ENCODE results near the gene ULK3.

- TF ChIP-seq POLR2A (IDR thresholded peaks at IDR 0.05) = no peak
- TF ChIP-seq, protein P1, sequence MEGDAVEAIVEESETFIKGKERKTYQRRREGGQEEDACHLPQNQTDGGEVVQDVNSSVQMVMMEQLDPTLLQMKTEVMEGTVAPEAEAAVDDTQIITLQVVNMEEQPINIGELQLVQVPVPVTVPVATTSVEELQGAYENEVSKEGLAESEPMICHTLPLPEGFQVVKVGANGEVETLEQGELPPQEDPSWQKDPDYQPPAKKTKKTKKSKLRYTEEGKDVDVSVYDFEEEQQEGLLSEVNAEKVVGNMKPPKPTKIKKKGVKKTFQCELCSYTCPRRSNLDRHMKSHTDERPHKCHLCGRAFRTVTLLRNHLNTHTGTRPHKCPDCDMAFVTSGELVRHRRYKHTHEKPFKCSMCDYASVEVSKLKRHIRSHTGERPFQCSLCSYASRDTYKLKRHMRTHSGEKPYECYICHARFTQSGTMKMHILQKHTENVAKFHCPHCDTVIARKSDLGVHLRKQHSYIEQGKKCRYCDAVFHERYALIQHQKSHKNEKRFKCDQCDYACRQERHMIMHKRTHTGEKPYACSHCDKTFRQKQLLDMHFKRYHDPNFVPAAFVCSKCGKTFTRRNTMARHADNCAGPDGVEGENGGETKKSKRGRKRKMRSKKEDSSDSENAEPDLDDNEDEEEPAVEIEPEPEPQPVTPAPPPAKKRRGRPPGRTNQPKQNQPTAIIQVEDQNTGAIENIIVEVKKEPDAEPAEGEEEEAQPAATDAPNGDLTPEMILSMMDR (IDR thresholded peaks at IDR 0.05) = no peak
Measured at GRCh38 chr15:74843891-74844299, 939 bp upstream of the ULK3 start.

All from heart left ventricle (tissue), 13 donors.